WTC11 (cell line): ENCODE results near the gene IL2RA. TPM values are rescaled to one million over a fixed set of nuclear protein-coding genes. Genes with fewer than 3 reads are reported as not detected.

ENCODE experiments used
- ATAC-seq: fragments of 200-7000 bp; cut with Tn5 transposase; 2 replicates; pipeline ENCODE4 v1.10.0; 2021; ENCODE audit warnings: mild to moderate bottlenecking, moderate library complexity
- CTCF ChIA-PET: fragments of 300-600 bp; sonication (Branson Sonifier 250); formaldehyde crosslinking; loops from one replicate; lab custom pipeline; 2021; ENCODE audit warnings: antibody characterized with exemption; lab: Charles Lee
- POLR2A ChIA-PET: fragments of 350-600 bp; sonication (Branson Sonifier 250); formaldehyde crosslinking; loops from one replicate; lab custom pipeline; 2021; ENCODE audit warnings: antibody characterized with exemption; lab: Charles Lee
- DNase-seq: peaks from one replicate; pipeline ENCODE4 v3.0.0; 2021; ENCODE audit warnings: low spot score
- H3K27ac Mint-ChIP-seq: 2 replicates; pipeline ENCODE4 v1.8.0; 2021; ENCODE audit warnings: mixed read lengths
- H3K27me3 Mint-ChIP-seq: 2 replicates; pipeline ENCODE4 v1.8.0; 2021; ENCODE audit warnings: low read depth, mild to moderate bottlenecking, moderate library complexity, mixed read lengths
- H3K36me3 Mint-ChIP-seq: 2 replicates; pipeline ENCODE4 v1.8.0; 2021; ENCODE audit warnings: mixed read lengths
- H3K4me1 Mint-ChIP-seq: 2 replicates; pipeline ENCODE4 v1.8.0; 2022; ENCODE audit warnings: mixed read lengths
- H3K4me3 Mint-ChIP-seq: 2 replicates; pipeline ENCODE4 v1.8.0; 2021; ENCODE audit warnings: mild to moderate bottlenecking, moderate library complexity, mixed read lengths
- H3K9me3 Mint-ChIP-seq: 2 replicates; pipeline ENCODE4 v1.8.0; 2021; ENCODE audit warnings: mixed read lengths
- ATF6 ChIP-seq: sonication (generic); formaldehyde crosslinking; IDR thresholded peaks from 2 replicates; pipeline ENCODE4 v1.8.1; 2023; ENCODE audit warnings: mild to moderate bottlenecking, missing genetic modification reagents
- CBFB ChIP-seq: sonication (generic); formaldehyde crosslinking; IDR thresholded peaks from 2 replicates; pipeline ENCODE4 v1.8.1; 2022; ENCODE audit warnings: mild to moderate bottlenecking, low read depth, missing genetic modification reagents
- CDX4 ChIP-seq: fragments of 250-450 bp; sonication (Bioruptor Pico); IDR thresholded peaks from 2 replicates; pipeline ENCODE4 v1.9.0; 2021; ENCODE audit warnings: moderate library complexity, mild to moderate bottlenecking, inconsistent platforms, borderline replicate concordance
- EMX1 ChIP-seq: fragments of 250-450 bp; sonication (Bioruptor Pico); IDR thresholded peaks from 2 replicates; pipeline ENCODE4 v1.8.0; 2021; ENCODE audit warnings: mild to moderate bottlenecking
- ETV6 ChIP-seq: sonication (generic); formaldehyde crosslinking; IDR thresholded peaks from 2 replicates; pipeline ENCODE4 v1.8.1; 2022; ENCODE audit warnings: mild to moderate bottlenecking, missing genetic modification reagents
- FOXK1 ChIP-seq: sonication (generic); formaldehyde crosslinking; IDR thresholded peaks from 2 replicates; pipeline ENCODE4 v1.8.0; 2022; ENCODE audit warnings: mild to moderate bottlenecking, moderate library complexity, missing genetic modification reagents
- FOXP4 ChIP-seq: sonication (generic); formaldehyde crosslinking; IDR thresholded peaks from 2 replicates; pipeline ENCODE4 v1.8.0; 2022; ENCODE audit warnings: mild to moderate bottlenecking, missing genetic modification reagents
- GABPB1 ChIP-seq: sonication (generic); formaldehyde crosslinking; IDR thresholded peaks from 2 replicates; pipeline ENCODE4 v1.8.1; 2023; ENCODE audit warnings: mild to moderate bottlenecking, missing genetic modification reagents
- PRRX2 ChIP-seq: fragments of 250-450 bp; sonication (Bioruptor Pico); IDR thresholded peaks from 2 replicates; pipeline ENCODE4 v1.8.0; 2021; ENCODE audit warnings: mild to moderate bottlenecking
- SOX15 ChIP-seq: fragments of 250-450 bp; sonication (Bioruptor Pico); IDR thresholded peaks from 2 replicates; pipeline ENCODE4 v1.9.0; 2021; ENCODE audit warnings: mild to moderate bottlenecking
- SP1 ChIP-seq: sonication (generic); formaldehyde crosslinking; conservative IDR thresholded peaks from 2 replicates; pipeline ENCODE4 v1.8.1; 2022; ENCODE audit warnings: missing genetic modification reagents
- TEAD1 ChIP-seq: sonication (generic); formaldehyde crosslinking; IDR thresholded peaks from 2 replicates; pipeline ENCODE4 v1.8.0; 2022; ENCODE audit warnings: mild to moderate bottlenecking, missing genetic modification reagents
- ZNF232 ChIP-seq: sonication (generic); formaldehyde crosslinking; IDR thresholded peaks from 2 replicates; pipeline ENCODE4 v1.8.0; 2022; ENCODE audit warnings: mild to moderate bottlenecking, missing genetic modification reagents
- ZNF396 ChIP-seq: fragments of 250-450 bp; sonication (Bioruptor Pico); IDR thresholded peaks from 2 replicates; pipeline ENCODE4 v1.8.0; 2021; ENCODE audit warnings: mild to moderate bottlenecking, moderate library complexity, borderline replicate concordance
- ZNF423 ChIP-seq: fragments of 250-450 bp; sonication (Bioruptor Pico); IDR thresholded peaks from 2 replicates; pipeline ENCODE4 v2.1.2; 2022; ENCODE audit warnings: mild to moderate bottlenecking, moderate library complexity
- total RNA-seq: library from RNA; stranded (reverse); gene quantifications from 3 replicates; pipeline ENCODE4 v1.2.3, GENCODE V29; 2021
- TF ChIP-seq, protein P1 (sequence below): fragments of 200-600 bp; IDR thresholded peaks from 2 replicates; pipeline ENCODE4 v1.8.0; 2022; ENCODE audit warnings: antibody characterized with exemption
- TF ChIP-seq, protein P2 (sequence below): sonication (generic); formaldehyde crosslinking; IDR thresholded peaks from 2 replicates; pipeline ENCODE4 v1.8.1; 2022; ENCODE audit warnings: mild to moderate bottlenecking, moderate library complexity, missing genetic modification reagents
- TF ChIP-seq, protein P3 (sequence below): sonication (generic); formaldehyde crosslinking; IDR thresholded peaks from 2 replicates; pipeline ENCODE4 v1.8.1; 2022; ENCODE audit warnings: low read depth, mild to moderate bottlenecking, moderate library complexity, missing genetic modification reagents, borderline replicate concordance
- TF ChIP-seq, protein P4 (sequence below): fragments of 250-450 bp; sonication (Bioruptor Pico); IDR thresholded peaks from 2 replicates; pipeline ENCODE4 v1.9.0; 2021; ENCODE audit warnings: mild to moderate bottlenecking

IL2RA gene
- total RNA-seq, 1 experiment from 2014 or later, result 0.31 TPM

- Mint-ChIP-seq H3K9me3 (no peaks in the 10 kb centered on the region), H3K27me3 (peaks cover 6% of the 10 kb centered on the region), H3K4me1 (peaks cover 3% of the 10 kb centered on the region; the same call in 1 of the 2 replicates), H3K4me3 (no peak overlapping the region), H3K27ac (no peak overlapping the region), H3K36me3 (no peaks in the 10 kb centered on the region)
- TF ChIP-seq CBFB (CRISPR knock-in tag), result no peak
- POLR2A ChIA-PET, result no interaction called here
- no peak for DNase-seq
- no peak for ATAC-seq
- CTCF ChIA-PET, result no interaction called here
Measured at GRCh38 chr10:6072215-6072934, 10.2 kb upstream of the IL2RA start.

GRCh38 chr10:6071181-6072175 lies 9.3 kb upstream of the IL2RA start:
- H3K36me3 Mint-ChIP-seq, result no peaks in the 10 kb centered on the region
- no peak overlapping the region for H3K27ac Mint-ChIP-seq
- ChIA-PET CTCF (no interaction called here), POLR2A (no interaction called here)
- H3K4me1 Mint-ChIP-seq, result peaks cover 3% of the 10 kb centered on the region; the same call in 1 of the 2 replicates
- H3K4me3 Mint-ChIP-seq, result no peak overlapping the region
- DNase-seq (no peak), ATAC-seq (no peak)
- peaks cover 6% of the 10 kb centered on the region for H3K27me3 Mint-ChIP-seq
- TF ChIP-seq, protein P1, sequence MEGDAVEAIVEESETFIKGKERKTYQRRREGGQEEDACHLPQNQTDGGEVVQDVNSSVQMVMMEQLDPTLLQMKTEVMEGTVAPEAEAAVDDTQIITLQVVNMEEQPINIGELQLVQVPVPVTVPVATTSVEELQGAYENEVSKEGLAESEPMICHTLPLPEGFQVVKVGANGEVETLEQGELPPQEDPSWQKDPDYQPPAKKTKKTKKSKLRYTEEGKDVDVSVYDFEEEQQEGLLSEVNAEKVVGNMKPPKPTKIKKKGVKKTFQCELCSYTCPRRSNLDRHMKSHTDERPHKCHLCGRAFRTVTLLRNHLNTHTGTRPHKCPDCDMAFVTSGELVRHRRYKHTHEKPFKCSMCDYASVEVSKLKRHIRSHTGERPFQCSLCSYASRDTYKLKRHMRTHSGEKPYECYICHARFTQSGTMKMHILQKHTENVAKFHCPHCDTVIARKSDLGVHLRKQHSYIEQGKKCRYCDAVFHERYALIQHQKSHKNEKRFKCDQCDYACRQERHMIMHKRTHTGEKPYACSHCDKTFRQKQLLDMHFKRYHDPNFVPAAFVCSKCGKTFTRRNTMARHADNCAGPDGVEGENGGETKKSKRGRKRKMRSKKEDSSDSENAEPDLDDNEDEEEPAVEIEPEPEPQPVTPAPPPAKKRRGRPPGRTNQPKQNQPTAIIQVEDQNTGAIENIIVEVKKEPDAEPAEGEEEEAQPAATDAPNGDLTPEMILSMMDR, result no peak
- no peak for TF ChIP-seq GABPB1 (CRISPR knock-in tag)
- TF ChIP-seq ZNF423, result no peak
- no peak for TF ChIP-seq FOXP4 (CRISPR knock-in tag)
- TF ChIP-seq, protein P2, sequence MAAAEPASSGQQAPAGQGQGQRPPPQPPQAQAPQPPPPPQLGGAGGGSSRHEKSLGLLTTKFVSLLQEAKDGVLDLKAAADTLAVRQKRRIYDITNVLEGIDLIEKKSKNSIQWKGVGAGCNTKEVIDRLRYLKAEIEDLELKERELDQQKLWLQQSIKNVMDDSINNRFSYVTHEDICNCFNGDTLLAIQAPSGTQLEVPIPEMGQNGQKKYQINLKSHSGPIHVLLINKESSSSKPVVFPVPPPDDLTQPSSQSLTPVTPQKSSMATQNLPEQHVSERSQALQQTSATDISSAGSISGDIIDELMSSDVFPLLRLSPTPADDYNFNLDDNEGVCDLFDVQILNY (CRISPR knock-in tag), result no peak
- no peak for TF ChIP-seq PRRX2 (CRISPR knock-in tag)
- TF ChIP-seq, protein P3, sequence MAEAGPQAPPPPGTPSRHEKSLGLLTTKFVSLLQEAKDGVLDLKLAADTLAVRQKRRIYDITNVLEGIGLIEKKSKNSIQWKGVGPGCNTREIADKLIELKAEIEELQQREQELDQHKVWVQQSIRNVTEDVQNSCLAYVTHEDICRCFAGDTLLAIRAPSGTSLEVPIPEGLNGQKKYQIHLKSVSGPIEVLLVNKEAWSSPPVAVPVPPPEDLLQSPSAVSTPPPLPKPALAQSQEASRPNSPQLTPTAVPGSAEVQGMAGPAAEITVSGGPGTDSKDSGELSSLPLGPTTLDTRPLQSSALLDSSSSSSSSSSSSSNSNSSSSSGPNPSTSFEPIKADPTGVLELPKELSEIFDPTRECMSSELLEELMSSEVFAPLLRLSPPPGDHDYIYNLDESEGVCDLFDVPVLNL, result no peak
- no peak for TF ChIP-seq CDX4 (CRISPR knock-in tag)
- no peak for TF ChIP-seq TEAD1 (CRISPR knock-in tag)
- no peak for TF ChIP-seq ETV6 (CRISPR knock-in tag)
- H3K9me3 Mint-ChIP-seq, result no peaks in the 10 kb centered on the region

- H3K36me3 Mint-ChIP-seq, result no peaks in the 10 kb centered on the region
- no peaks in the 10 kb centered on the region for H3K9me3 Mint-ChIP-seq
- H3K27me3 Mint-ChIP-seq, result peaks cover 6% of the 10 kb centered on the region
- ATAC-seq (no peak), DNase-seq (no peak)
- POLR2A ChIA-PET, result no interaction called here
- peaks cover 3% of the 10 kb centered on the region; the same call in 1 of the 2 replicates for H3K4me1 Mint-ChIP-seq
- H3K4me3 Mint-ChIP-seq, result no peak overlapping the region
- H3K27ac Mint-ChIP-seq, result no peak overlapping the region
- CTCF ChIA-PET, result no interaction called here
- TF ChIP-seq, protein P1, result no peak
- no peak for TF ChIP-seq FOXK1
- no peak for TF ChIP-seq ZNF232
- TF ChIP-seq ZNF396 (CRISPR knock-in tag), result no peak
- TF ChIP-seq SOX15 (CRISPR knock-in tag), result no peak
- TF ChIP-seq, protein P4, sequence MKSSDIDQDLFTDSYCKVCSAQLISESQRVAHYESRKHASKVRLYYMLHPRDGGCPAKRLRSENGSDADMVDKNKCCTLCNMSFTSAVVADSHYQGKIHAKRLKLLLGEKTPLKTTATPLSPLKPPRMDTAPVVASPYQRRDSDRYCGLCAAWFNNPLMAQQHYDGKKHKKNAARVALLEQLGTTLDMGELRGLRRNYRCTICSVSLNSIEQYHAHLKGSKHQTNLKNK (CRISPR knock-in tag), result no peak
- TF ChIP-seq SP1, result no peak
- TF ChIP-seq ATF6, result no peak
- TF ChIP-seq EMX1 (CRISPR knock-in tag), result no peak
Measured at GRCh38 chr10:6070660-6071059, 8.5 kb upstream of the IL2RA start.
